GM10266 (cell line): ENCODE results near the gene BRICD5.

Experiments used
- DNase-seq: peaks from one replicate; pipeline ENCODE4 v3.0.0; 2012; ENCODE audit errors: extremely low spot score
- CTCF ChIP-seq: IDR thresholded peaks from 2 replicates; pipeline ENCODE4 v1.5.1; 2012; ENCODE audit warnings: mild to moderate bottlenecking, low read depth; ENCODE audit not compliant: control insufficient read depth, insufficient read depth; ENCODE audit errors: missing control alignments

BRICD5 gene

GRCh38 chr16:2236337-2237101 lies 25.9 kb upstream of the BRICD5 start, which contains the start of gene DNASE1L2:
DNASE1L2 (plus strand) TSS chr16:2236444; CDS start chr16:2236817, 373 bp downstream.
- no peak for TF ChIP-seq CTCF
- no peak for DNase-seq

GRCh38 chr16:2235695-2236336 lies 25.2 kb upstream of the BRICD5 start:
- TF ChIP-seq CTCF, result no peak
- DNase-seq, result no peak

- no peak for TF ChIP-seq CTCF
- DNase-seq, result no peak
Observed at GRCh38 chr16:2235234-2235651, 24.6 kb upstream of the BRICD5 start.

GRCh38 chr16:2234813-2235170 lies 24.1 kb upstream of the BRICD5 start:
- DNase-seq, result no peak
- TF ChIP-seq CTCF, result no peak

GRCh38 chr16:2233872-2234812 lies 23.5 kb upstream of the BRICD5 start:
- no peak for TF ChIP-seq CTCF
- DNase-seq, result no peak

- no peak for DNase-seq
- no peak for TF ChIP-seq CTCF
Observed at GRCh38 chr16:2233046-2233775, 22.5 kb upstream of the BRICD5 start.
